ENCODE results near the gene SCRN1.

DNA sequence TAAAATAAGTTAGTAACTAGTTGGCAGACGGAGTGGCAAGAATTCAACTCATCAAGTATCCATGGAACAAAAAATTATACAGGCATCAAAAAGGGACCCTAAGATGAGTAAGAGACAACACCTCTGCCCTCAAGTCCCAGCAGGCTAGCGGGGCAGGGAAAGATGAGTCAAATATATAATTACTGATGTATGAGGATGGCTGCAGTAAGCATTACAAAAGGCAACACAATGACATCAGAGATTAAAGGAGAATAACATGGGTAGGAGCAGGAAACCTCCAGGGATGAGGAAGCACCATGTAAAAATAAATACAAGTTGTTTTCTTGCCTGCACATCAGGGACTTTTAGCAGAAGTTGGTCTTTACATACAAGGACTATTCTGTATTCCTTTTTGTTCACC, 49.4 kb downstream of the SCRN1 start:
- TF ChIP-seq, protein P1, sequence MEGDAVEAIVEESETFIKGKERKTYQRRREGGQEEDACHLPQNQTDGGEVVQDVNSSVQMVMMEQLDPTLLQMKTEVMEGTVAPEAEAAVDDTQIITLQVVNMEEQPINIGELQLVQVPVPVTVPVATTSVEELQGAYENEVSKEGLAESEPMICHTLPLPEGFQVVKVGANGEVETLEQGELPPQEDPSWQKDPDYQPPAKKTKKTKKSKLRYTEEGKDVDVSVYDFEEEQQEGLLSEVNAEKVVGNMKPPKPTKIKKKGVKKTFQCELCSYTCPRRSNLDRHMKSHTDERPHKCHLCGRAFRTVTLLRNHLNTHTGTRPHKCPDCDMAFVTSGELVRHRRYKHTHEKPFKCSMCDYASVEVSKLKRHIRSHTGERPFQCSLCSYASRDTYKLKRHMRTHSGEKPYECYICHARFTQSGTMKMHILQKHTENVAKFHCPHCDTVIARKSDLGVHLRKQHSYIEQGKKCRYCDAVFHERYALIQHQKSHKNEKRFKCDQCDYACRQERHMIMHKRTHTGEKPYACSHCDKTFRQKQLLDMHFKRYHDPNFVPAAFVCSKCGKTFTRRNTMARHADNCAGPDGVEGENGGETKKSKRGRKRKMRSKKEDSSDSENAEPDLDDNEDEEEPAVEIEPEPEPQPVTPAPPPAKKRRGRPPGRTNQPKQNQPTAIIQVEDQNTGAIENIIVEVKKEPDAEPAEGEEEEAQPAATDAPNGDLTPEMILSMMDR (IDR thresholded peaks at IDR 0.05): no peak
- no peak for TF ChIP-seq POLR2A (IDR thresholded peaks at IDR 0.05)
